Non-pigmented ciliary epithelial cell (primary cell): Measurements from ENCODE around the gene AGAP3.
A peak's percentile ranks its signal among the peaks of the same experiment; 100 is the strongest.

Experiments used
- DNase-seq: peaks from one replicate; pipeline ENCODE4 v3.0.0-alpha.2; 2010; ENCODE audit warnings: low read depth

The AGAP3 gene

DNA sequence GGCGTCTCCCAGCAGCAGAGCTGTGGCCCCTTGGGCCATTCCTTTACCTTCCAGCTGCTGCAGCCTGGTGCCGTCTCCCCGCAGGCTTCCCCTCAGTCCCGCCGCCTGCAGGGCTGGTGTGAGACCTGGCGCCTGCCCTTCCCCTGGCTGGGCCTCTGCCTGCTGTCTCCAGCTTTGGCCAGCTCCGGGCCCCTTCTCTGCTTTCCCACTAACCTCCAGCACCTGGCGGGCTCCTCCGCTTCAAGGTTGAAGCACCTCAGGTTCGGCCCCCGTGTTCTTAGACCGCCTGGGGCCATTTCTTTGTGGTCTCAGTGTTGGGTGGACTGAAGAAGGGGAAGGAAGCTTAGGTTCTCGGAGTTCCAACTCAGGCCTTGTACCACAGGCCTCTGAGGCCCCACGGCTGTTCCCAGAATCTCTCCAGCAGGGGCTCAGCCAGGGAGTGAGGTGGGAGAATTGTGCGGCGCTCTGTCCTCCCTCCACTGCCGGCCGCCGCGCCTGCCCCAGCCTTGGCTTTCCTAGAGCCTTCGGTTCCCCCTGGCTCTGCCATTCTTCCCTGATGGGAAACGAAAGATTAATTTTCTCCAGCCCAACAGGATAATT is 50.9 kb downstream of the AGAP3 start:
- no peak for DNase-seq

- no peak for DNase-seq
Observed at GRCh38 chr7:151137791-151138152, 51.5 kb downstream of the AGAP3 start.

- DNase-seq: no peak
Observed at GRCh38 chr7:151138153-151138851, 52.0 kb downstream of the AGAP3 start.

- DNase-seq: no peak
Observed at GRCh38 chr7:151139071-151139790, 53.0 kb downstream of the AGAP3 start.

GRCh38 chr7:151139791-151140190 is 53.5 kb downstream of the AGAP3 start:
- DNase-seq: no peak

DNA sequence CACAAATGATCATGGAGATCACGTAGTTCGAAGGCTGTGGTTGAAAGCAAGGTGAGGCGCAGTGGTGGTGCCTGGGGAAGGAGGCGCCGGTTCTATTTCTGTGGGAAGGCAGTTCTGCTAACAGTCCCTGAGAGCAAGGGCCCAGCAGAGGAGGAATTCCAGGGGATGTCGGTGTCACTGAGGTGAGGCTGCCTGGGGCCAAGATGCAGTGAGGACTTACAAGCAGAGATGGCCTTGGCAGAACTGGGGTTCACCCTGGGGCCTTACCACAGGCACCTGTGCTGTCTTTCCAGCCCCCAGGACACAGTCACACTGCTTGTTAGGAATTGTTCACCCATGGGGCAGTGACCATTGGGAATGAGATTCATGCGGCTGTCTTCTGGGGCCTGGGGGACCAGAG is 54.6 kb downstream of the AGAP3 start:
- no peak for DNase-seq

- DNase-seq: no peak
Observed at GRCh38 chr7:151141311-151141854, 55.1 kb downstream of the AGAP3 start.

DNA sequence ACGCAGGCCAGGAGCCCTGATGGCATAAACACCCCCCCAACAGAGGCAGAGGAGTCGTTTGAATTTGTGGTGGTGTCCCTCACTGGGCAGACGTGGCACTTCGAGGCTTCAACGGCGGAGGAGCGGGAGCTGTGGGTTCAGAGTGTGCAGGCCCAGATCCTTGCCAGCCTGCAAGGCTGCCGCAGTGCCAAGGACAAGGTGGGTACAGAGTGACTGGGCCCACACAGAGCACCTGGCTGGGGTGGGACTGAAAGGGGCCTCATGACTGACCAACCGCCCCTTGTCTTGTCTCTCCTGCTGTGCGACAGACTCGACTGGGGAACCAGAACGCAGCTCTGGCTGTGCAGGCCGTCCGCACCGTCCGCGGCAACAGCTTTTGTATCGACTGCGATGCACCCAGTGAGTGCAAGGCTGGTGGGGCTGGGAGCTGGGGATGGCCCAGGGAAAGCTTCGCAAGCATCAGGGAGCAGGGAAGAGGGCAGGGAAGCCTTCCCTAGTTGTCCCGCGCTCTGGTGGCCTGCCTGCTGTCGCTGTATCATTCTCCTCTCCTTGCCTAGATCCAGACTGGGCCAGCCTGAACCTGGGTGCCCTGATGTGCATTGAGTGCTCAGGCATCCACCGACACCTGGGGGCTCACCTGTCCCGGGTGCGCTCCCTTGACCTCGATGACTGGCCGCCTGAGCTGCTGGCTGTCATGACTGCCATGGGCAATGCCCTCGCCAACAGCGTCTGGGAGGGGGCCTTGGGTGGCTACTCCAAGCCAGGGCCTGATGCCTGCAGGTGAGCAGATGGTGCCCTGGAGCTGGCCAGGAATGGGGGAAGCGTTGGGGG is 55.8 kb downstream of the AGAP3 start:
- no peak for DNase-seq

DNA sequence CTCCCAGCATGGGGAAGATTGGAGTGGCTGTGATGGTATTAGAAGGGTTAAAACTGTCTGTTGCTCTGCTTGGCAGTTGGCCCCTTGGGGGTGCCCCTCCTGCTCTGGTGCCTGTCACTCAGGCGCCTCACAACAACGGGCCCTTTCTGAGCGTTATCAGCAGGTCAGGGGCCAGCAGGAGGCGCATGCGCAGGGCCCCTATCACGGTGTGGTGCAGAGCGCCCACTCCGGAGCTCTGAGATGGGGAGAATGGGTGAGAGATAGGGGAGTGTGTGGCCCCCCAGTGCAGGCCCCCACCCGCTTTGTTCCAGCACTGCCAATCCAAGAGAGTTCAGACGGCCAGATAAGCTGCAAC is 56.4 kb downstream of the AGAP3 start:
- no peak for DNase-seq

- DNase-seq: no peak
Observed at GRCh38 chr7:151143261-151144015, 57.2 kb downstream of the AGAP3 start.

GRCh38 chr7:151144387-151144786 is 58.1 kb downstream of the AGAP3 start:
- DNase-seq: no peak

DNA sequence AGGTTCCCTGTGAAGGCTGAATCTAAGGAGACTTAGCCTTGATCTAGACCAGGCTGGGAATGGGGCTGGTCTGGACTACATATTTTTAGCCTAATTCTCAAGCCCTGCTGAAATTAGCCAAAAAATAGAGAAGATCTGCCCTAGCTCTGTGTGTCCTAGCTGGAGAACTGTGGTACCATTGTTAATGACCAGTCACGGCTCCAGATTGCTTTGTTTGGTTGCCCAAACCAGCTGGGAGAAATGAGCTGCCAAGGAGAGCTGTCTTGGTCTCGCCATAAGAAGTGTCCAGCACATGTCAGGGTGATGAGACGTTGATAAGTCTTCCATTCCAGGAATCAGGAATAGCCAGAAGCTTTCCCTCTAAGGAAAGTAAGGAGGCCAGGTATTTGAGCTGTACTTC is 60.5 kb downstream of the AGAP3 start:
- no peak for DNase-seq

DNA sequence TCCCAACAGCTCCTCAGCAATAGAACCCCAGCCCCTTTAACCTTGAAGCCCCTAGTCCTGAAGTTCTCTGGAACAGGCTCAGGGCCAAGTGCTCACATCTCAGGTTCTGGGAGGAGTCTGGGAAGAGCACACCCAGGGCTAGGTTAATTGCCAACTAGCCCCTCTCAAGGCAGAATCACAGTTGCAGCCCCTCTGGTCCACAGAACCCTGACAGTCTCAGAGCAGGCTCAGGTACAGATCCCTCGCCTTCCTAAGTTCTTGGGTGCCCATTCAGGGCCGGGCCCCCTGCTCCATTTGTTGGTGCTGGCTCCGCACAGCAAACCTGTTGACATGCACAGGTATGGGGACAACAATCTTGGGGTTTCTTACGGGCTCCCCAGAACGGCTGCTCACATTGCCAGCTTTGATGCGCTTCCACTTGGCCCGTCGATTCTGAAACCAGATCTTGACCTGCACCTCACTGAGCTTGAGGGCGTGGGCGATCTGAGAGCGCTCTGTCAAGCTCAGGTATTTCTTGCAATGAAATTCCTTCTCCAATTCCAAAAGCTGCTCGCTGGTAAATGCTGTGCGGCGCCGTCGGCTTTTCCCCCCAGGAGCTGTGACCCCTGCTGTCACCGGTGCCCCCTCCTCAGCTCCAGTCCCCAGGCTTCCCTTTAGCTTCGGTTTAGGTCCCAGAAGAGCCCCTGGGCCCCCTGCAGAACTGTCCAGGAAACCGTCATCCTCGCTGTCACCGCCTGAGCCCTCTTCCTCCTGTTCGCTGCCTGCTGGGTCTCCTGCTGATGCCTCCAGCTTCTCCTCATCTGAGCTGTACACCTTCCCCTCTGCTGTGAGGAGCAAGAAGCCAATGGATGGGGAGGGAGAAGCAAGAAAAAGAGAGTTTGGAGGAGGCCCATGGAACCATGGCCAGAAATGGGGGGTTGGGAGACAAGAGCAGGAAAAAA is 62.3 kb downstream of the AGAP3 start:
- DNase-seq: no peak

- DNase-seq: no peak
Observed at GRCh38 chr7:151150388-151150787, 64.1 kb downstream of the AGAP3 start.

- DNase-seq: no peak
Observed at GRCh38 chr7:151152643-151153513, 66.6 kb downstream of the AGAP3 start.

- peak; percentile 2 for DNase-seq
Observed at GRCh38 chr7:151157645-151158329, 71.5 kb downstream of the AGAP3 start.

- DNase-seq: no peak
Observed at GRCh38 chr7:151161757-151162156, 75.5 kb downstream of the AGAP3 start.

DNA sequence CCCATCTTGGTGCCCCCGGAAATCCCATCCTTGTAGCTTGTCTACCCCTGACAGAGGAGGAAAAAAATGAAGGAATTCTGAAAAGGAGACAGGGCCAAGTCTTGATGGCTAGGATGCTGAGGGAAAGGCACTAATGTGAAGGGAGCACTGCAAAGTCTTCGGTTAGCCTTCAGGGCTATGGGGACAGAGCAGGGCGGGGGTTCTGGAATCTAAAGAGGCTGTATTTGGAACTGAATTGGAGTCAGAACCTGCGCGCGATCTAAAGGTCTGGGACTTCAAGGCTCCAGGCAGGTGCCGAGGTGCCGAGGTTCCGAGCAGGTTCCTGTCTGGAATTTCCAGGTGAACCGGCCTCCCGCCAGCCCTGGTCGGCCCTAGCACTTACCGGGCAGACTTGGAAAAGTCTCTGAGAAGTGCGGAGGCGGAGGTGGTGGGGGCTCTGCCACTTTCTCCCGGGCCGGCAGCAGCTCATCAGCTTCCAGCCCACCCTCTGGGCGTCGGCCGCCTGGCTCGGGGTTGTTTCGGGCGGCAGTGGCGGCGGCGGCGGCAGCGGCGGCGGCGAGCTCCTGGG is 80.4 kb downstream of the AGAP3 start:
- no peak for DNase-seq
